WTC11 (cell line): ENCODE measurements around the gene LRRFIP1.

Experiments
- ZNF138 ChIP-seq: sonication (generic); formaldehyde crosslinking; conservative IDR thresholded peaks from 2 replicates; pipeline ENCODE4 v1.8.1; 2022; ENCODE audit warnings: mild to moderate bottlenecking, moderate library complexity, missing genetic modification reagents
- TF ChIP-seq, protein P1 (sequence below): fragments of 200-600 bp; IDR thresholded peaks from 2 replicates; pipeline ENCODE4 v1.8.0; 2022; ENCODE audit warnings: antibody characterized with exemption

DNA sequence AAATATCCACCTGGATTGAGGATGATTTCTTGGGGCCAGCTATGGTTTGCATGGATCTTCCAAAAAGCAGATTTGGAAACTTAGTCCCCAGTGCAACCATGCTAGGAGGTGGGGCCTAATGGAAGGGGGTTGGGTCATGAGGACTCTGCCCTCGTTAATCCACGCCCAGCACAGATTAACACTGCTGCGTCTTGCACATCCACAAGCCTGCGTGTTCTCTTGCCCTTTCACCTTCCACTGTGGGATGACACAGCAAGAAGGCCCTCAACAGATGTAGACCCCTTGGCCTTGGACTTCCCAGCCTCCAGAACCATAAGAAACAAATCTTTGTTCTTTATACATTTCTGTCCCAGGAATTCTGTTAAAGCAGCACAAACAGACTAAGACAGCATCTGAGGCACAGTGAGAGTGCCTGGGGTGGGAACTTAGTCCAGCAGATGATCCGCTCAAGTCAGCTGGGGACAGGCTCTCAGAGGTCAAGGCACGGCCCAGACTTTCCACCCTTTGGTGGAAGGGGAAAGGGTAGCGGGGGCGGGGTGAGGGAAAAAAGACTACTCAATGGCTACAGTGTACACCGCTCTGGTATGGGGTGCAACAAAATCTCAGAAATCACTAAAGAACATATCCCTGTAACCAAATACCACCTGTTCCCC, 39.2 kb upstream of the LRRFIP1 start:
- TF ChIP-seq, protein P1, sequence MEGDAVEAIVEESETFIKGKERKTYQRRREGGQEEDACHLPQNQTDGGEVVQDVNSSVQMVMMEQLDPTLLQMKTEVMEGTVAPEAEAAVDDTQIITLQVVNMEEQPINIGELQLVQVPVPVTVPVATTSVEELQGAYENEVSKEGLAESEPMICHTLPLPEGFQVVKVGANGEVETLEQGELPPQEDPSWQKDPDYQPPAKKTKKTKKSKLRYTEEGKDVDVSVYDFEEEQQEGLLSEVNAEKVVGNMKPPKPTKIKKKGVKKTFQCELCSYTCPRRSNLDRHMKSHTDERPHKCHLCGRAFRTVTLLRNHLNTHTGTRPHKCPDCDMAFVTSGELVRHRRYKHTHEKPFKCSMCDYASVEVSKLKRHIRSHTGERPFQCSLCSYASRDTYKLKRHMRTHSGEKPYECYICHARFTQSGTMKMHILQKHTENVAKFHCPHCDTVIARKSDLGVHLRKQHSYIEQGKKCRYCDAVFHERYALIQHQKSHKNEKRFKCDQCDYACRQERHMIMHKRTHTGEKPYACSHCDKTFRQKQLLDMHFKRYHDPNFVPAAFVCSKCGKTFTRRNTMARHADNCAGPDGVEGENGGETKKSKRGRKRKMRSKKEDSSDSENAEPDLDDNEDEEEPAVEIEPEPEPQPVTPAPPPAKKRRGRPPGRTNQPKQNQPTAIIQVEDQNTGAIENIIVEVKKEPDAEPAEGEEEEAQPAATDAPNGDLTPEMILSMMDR = no peak
- TF ChIP-seq ZNF138 (CRISPR knock-in tag) = no peak
